A172 (cell line): ENCODE data around the gene GRAMD4. TPM values are rescaled to one million over a fixed set of nuclear protein-coding genes. Genes with fewer than 3 reads are reported as not detected.
A peak's percentile ranks its signal among the peaks of the same experiment; 100 is the strongest.

Source experiments
- DNase-seq: peaks from one replicate; pipeline ENCODE4 v3.0.0-alpha.2; 2015; ENCODE audit warnings: low spot score
- total RNA-seq: library from RNA; depleted of rRNA; stranded (reverse); fragments of >200 nt; shearing (Covaris generic); gene quantifications from 2 replicates; pipeline ENCODE4 v1.2.3, GENCODE V29; 2014

Gene GRAMD4
- total RNA-seq, 1 experiment from 2014 or later = 106 TPM

DNA sequence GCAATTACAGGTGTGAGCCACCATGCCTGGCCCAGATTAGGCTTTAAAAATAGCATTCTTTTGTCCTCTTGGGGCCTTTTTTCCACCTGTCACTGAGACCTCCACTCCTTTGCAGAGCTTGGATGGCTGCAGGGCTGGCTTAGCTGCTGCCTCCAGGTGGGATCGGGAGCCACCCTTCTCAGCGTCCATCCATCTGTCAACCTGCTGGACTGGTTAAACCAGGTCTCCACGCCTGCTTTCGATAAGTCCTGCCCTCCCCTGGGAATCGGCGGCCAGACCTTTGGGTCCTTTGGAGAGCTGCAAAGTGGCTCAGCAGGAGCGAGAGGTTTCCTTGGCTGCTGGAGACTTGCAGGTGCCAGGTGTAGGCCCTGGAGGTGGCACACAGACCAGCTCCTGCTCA, 23.4 kb upstream of the GRAMD4 start:
- DNase-seq = no peak

GRCh38 chr22:46598224-46598623, 22.0 kb upstream of the GRAMD4 start:
- DNase-seq = no peak

DNA sequence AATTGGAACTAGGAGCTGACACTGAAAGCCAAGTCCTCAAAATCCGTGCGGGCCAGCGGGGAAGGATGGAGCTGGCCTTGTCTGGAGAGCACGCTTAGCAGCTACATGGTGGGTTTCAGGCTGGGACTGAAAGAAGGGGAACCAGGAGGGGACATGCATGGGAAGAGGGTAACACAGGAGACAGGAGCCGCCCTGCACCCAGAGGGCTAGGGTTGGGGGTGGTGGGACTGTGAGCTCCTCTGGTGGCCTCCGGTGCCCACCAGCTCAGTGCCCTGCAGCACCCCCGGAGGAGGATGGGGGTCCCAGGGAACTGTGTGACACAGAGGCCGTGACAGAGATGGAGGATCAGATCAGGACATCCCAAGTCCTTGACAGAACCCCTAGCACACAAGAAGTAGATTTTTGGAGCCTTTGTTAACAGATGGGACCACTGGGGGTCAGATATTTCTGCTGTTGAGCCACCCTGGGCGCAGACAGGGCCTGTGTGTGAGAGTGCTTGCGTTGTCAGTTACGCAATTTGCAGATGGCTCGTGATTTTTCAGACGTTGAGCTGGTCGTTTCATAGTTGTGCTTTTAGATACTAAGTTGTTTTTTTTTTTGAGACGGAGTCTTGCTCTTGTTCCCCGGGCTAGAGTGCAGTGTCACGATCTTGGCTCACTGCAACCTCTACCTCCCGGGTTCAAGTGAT, 21.3 kb upstream of the GRAMD4 start:
- DNase-seq = no peak

GRCh38 chr22:46600273-46600796, 19.9 kb upstream of the GRAMD4 start:
- no peak for DNase-seq

DNA sequence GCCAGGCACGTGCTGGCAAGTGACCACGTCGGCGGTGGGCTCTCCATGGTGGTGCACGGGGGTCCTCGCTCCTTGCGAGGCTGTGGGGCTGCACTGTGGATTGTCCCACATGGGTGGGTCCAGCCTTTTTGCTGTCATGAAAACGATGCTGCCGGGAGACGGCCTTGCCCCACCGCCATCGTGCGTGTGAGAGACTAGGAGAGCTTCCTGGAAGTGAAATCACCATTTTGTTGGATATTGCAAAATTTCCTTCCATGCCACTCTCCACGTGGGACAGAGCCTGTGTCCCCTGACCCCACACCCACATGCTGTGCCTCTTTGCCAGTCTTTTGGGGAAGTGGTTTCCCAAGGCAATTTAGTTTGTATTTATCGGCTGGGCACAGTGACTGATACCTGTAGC, 18.2 kb upstream of the GRAMD4 start:
- DNase-seq = no peak

- no peak for DNase-seq
Observed at GRCh38 chr22:46604306-46604690, 15.9 kb upstream of the GRAMD4 start.

GRCh38 chr22:46605117-46605516, 15.1 kb upstream of the GRAMD4 start:
- no peak for DNase-seq

DNA sequence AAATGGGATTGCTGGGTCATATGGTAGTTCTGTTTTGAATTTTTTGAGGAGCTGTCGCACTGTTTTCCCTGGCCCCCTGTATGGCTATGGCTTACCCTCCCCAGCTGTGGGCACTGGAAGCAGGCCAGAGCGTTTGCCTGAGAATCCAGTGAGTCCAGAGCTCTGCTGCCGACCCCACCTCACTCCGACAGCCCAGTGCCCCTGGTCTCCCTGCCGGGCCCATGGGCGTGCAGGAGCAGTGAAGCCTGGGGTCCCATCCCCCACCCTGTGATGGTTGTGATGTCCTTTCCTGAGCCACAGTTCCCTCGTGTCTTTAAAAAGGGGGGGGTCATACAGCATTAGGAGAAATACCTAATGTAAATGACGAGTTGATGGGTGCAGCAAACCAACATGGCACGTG, 13.3 kb upstream of the GRAMD4 start:
- DNase-seq = no peak

DNA sequence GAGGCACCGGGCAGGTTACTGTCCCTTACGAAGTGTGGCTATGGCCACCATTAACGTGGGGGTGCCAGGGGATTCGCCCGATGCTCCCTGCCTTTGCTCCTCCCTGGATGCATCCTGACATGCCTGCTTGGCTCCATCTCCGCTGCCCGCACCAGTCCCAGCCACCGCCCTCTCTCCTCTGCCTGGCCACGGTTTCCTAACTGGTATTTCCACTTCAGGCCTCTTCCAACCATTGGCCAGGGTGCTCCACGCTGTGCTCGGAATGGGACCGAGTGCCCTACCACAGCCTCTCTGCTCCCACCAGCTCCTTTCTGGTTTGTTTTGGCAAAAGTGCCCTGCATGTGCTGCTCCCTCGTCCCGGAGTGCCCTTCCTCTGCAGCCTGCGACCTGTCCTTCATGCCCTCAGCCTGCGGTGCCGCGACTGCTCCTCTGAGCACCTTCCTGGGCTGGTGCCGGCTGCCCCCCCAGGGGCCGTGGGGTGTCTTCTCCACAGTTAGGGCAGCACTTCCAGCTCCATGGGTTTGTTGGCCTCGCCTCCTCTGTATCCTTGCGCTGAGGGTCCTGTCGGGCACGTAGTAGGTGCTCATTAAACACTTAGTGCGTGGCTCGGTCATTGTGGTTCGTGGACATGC, 12.6 kb upstream of the GRAMD4 start:
- DNase-seq = no peak

GRCh38 chr22:46609175-46609690, 11.0 kb upstream of the GRAMD4 start:
- DNase-seq = no peak

- DNase-seq = no peak
Observed at GRCh38 chr22:46609724-46610201, 10.4 kb upstream of the GRAMD4 start.

DNA sequence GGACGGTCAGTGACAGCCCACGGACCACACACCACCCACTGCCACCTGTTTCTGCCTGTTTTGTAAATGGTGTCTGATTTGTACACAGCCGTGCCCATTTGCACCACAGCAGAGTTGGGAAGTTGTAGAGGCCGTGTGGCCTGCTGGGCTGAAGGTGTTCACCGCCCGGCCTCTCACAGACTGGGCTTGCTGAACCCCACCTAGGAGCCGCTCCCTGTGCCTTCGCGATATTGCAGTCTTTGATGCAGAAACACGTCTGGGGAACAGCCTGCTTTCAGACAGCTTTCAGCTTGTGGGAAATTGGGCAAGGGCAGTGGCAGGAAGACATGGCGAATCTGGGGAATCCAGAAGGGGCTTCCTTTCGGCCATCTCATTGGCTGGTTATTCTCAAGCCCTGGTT, 9.8 kb upstream of the GRAMD4 start:
- no peak for DNase-seq

DNA sequence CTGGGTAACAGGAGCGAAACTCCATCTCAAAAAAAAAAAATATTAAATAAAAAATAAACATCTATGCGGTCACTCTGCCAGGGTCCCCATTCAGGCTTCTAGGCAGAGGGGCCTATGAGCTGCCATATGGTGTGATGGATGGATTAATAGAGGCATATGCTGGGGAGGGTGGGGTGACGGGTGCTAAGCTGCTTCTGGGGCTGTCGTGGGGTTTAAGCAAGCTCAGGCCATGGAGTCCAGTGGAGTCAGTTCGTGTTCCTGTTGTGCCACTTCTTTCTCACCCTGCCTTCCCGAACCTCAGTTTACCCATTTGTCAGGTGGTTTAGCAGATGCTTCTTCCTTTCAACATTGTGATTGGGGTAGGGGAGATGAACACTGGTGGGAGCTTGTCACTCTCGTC, 9.0 kb upstream of the GRAMD4 start:
- no peak for DNase-seq

DNA sequence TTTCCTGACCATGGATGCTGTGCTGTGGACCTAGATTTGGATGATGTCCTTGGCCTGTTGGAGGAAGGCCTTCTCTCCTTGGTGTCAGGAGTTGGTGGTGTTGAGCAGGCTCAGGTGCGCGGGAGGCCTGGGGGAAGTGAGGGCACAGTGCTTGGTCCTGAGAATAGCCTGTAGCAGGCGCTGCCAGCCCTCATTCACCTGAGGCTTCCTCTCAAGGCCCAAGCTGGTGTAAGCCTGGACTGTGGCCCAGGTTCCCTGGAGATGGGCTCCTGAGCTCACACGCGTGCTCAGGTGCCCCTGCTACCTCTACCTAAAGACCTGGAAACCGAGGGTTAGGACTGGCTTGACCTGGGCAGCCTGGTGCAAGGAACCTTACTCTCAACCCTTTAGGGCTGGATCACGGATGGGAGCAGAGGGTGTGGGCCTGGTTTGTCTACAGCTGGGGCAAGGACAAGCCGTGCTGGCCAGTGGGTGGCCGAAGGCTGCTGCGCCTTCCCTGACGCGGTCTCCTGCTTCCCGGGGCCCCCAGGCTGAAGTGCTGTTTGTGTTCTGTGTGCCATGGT, 7.8 kb upstream of the GRAMD4 start:
- DNase-seq = no peak

GRCh38 chr22:46612904-46613605, 7.1 kb upstream of the GRAMD4 start:
- DNase-seq = no peak

DNA sequence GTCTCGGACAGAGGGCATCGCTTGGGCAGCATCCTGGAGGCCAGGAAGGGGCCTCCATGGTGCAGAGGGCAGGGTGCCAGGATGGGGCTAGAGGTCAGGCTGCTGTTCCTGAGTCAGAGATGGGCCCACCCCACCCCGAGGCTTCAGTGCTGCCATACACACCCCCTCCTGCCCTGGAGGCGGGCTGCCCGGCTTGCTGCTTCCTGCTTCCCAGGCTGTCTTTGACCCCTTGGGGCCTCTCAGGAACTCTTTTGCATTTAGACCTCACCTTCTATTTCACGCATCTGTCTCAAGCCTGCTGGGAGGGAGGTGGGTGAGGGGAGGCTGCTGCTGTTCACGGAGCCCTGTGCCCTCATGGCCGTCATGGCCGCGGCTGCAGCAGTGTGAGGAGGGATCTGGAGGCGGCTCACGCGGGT, 6.6 kb upstream of the GRAMD4 start:
- peak; percentile 6 for DNase-seq

DNA sequence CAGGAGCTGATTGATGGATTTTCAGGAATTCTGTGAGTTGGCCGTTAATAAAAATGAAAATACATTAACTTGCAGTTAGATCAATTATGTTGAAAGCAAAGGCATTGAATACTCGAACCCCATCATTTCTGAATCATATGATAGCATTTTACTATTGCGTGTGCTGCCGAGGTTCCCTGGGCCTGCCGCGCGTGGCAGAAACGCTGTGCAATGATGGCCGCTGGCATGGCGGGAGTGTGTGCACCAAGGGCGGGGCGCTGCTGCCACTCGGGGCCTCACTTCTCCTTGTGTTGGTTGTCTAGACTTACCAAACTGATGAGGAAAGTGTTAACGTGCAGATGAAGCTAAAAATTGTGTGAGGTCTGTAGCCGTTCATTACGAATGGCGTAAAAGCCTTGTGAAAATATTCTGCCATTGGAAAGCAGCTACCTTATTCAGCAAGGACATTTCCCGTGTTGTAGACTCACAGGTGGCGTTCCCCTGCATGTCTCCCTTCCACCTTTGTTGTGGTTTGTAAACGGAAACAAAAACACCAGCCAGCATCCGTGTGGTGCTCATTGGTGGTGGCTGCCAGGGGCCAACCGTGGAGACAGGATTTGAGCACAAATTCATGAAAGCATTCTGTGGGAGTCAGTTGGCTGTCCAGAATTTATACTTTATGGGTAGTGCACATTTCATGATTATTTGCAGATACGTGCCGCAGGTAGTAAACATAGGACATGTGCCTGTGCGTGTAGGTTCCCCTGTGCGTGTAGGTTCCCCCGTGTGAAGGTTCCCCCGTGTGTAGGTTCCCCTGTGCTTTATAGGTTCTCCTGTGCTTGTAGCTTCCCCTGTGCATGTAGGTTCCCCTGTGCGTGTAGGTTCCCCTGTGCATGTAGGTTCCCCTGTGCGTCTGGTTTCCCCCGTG, 5.9 kb upstream of the GRAMD4 start:
- no peak for DNase-seq

DNA sequence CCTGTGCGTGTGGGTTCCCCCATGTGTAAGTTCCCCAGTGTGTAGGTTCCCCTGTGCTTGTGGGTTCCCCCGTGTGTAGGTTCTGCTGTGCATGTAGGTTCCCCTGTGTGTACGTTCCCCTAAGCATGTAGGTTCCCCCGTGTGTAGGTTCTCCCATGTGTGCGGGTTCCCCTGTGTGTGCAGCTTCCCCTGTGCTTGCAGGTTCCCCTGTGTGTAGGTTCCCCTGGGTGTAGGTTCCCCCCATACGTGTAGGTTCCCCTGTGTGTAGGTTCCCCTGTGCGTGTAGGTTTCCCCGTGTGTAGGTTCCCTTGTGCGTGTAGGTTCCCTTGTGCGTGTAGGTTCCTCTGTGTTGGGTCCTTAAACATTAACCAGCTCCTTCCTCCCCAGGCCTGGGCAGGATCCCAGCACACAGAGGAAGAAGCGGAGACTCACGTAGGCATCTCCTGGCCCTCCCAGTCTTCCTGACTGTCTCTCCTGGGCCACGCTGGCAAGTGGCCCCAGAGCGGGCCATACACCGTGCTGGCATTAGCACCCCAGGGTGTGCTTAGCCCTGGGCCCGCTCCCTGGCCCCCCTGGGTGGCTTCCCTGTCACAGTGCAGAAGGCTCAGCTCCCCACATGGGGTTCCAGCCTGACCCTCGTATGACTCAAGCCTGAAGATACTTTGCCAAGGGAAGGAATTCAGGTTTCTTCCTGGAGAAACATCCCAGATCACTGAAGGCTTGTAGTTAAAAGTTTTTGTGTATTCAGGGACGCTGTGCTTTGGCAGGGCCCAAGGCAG, 2.8 kb upstream of the GRAMD4 start:
- no peak for DNase-seq

- no peak for DNase-seq
Observed at GRCh38 chr22:46617986-46618647, 2.1 kb upstream of the GRAMD4 start.

DNA sequence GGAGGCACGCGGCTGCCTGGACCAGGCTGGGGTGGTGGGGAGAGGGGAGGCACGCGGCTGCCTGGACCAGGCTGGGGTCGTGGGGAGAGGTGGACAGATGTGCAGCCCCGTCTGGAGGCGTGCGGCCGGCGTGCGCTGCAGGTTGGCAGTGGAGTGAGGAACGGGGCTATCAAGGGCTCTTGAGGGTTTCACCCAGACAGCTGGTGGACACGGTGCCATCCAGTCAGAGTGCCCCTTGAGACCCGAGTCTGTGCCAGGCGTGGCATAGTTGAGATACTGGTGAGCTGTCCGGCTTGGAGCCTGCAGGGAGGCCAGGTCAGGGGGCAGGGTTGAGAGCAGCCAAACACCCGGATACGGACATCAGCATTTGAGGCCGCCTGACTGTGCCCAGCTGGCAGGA, 1.5 kb upstream of the GRAMD4 start:
- DNase-seq = no peak
